HG03469 (cell line): Measurements from ENCODE around the gene FAM72D.
"Not testable (repeated sequence)": the region's sequence is repeated elsewhere in the genome, so short reads cannot be mapped to it uniquely, and the experiment has no call there.

ENCODE experiments used
- ATAC-seq: cut with Tn5 transposase; IDR thresholded peaks from one replicate; pipeline ENCODE4 v1.9.1; 2021; ENCODE audit warnings: mild to moderate bottlenecking, moderate library complexity, moderate number of reproducible peaks; ENCODE audit not compliant: unreplicated experiment

FAM72D gene

DNA sequence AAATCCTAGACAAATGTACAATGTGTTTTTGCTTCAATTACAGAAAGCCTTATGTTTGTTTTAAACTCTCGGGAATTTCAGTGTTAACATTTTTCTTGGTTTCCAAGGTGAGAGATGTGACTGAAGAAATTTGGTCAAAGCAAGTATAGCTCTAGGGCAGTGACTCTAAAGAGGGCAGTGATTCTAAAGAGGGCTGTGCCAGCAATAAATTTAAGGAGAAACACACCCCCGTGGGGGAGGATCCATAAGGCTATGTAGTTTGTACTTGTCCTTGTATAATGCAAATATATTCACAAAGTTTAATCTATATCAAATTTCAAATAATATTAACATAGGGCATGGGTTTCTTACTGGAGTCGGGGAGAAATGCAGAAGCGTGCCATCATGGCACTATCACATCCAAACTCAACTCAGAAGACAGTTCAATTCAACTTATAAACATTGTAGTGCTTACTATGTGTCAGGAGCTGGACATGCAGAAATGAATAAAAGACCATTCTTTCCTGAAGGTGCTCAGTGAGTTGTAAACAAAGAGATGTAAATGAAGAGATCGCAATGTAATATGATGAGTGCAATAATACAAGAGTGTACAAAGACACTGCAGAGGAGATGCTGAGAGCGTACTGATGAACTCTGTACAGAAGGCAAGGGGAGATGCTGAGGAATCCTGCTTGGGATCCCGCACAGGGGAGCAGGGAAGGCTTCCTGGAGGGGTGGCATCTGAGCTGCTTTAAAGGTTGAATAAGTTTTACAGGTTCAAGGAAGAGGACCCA, 13.1 kb upstream of the FAM72D start:
- not testable (repeated sequence) for ATAC-seq

DNA sequence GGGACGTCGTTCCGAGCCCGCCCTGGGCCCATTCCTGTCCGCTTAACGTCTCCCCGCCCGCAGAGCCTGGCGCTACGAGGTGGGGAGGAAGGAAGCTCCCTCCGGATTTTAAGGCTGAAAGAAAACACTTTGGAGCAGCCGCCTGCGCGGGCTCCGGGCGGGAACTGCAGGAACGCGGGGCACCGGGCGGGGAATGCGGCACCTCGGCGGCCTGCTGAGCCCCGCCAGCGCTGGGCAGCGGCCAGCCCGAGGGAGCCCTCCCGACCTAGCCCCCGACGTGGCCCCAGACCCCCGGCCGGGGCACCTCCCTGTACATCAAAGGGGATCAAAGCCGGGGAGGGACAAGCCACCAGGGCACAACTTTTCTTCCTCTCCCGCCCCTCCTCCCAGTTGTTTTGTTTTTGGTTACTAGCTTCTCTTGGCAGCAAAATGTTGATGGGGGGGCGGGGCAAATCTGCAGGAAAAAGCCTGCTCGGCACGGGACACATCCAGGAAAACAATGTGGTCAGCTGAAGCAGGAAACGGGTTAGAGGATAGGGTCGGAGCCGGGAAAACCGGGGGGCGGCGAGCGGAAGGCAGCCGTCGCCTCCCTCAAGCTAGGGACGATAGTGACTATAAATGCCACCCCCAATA, 2.1 kb upstream of the FAM72D start:
- not testable (repeated sequence) for ATAC-seq

DNA sequence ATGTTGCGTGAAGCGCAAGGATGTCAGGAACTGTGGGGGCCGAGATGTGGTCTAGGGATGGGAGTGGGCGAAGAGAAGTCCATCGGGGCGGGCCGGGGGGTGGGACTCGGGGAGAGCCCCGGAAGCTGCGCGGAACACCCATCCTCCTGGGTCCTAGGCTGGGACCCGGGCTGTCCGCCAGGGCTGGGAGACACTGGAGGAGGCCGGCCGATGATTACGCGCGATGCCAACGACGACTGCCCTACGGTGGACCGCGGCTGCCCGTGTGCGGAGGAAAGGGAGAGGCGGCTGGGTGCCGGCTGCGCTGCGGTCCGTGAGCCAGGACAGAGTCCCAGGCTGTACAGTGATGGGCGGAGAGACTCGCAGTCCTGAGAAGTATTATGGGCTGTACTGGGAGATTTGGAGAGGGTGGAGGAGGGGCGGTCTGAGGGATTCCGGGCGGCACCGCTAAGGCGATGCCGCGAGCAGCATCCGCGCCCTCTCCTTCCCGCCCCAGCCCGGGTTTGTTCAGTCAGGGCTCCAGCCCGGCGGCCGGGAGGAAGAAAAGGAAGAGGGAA, 1.0 kb upstream of the FAM72D start:
- not testable (repeated sequence) for ATAC-seq

DNA sequence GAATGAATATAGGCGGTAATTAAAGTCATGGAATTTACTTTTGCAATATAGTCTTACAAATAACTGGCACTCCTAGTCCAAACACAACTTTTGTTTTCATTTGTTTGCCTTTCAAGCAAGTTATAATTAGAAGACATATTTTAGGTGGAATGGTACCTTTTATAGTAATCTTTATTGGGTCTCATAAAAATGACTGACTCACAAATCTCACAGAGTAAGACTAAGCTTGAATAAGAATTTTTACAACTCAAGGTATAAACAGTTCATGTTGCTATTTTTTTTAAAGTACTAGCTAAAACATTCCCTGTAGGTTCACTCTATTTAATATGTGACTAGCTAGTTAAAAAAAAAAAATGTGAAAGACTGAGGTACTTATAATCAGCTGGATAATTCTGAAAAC, 6.0 kb downstream of the FAM72D start:
- not testable (repeated sequence) for ATAC-seq

DNA sequence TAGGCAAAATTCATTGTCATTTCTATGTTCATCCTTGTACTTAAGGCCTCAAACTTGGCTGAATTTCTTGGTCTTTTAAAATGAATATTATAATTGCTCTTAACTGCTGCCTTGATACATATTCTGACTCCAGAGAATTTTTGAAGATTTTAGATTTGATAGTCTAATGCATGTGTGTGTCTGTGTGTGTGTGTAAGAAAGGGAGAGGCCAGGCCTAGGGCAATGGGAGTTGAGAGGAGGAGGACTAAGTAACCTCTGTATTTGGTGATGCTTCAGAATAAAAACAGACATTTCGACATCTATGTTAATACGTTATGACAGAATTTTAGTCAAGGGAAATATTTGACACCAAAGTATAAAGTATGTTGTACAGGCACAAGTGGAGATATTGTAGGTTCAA, 7.5 kb downstream of the FAM72D start:
- ATAC-seq, result not testable (repeated sequence)

DNA sequence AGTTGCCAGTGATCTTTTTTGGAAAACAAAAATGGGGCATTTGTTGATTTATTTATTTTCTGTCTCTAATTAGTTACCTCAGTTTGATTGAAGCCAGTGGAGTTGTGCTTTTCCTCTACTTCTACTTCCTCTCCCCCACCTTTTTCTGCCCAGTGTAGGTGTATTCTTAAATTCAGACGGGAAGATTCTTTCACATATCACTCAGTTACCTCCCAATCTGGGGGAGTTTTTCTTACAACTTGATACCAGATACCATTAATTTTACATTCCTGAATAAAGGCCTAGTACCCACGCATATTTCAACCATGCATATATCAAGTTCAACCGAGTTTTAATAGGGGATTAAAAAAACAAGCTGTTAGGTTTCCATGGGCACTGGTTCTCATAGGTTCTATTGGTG, 15.9 kb downstream of the FAM72D start:
- ATAC-seq, result not testable (repeated sequence)

DNA sequence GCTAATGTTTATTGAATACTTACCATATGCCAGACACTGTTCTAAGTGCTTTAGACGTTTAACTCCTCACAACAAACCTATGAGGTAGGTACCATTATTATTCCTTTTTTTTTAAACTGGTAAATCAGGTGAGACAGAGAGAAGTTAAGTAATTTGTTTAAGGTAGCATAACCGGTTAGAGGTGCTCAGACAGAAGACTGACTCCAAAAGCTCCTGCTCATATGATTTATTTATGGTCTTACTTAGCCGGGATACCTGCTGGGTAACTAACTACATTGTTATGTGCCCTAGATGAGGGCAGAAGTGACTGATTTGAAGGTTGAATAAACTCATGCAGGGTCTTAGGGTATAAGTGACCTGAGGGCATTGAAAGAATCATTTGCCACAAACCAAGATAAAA, 16.9 kb downstream of the FAM72D start:
- not testable (repeated sequence) for ATAC-seq

DNA sequence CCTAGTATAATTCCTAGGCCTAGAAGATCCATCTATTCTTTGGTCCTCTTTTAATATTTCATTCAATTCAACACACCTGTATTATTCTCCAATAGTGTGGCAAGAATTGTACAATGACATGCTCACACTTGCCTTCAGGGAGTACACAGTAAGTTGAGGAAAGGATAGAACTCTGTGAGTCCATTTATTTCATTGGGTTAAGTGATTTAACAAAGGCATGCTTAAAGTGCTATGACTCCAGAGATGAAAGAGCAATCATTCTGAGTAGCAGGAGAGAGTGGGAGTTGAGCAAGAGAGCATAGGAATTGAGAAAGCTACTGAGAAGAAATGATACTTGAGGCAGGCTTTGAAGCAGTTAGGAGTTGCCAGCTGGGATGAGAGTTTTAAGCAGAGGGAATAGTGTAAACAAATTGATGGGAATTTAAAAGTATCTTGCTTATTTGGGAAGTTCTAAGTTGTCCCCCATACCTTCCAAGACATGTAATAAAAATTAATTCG, 18.8 kb downstream of the FAM72D start:
- ATAC-seq, result not testable (repeated sequence)

DNA sequence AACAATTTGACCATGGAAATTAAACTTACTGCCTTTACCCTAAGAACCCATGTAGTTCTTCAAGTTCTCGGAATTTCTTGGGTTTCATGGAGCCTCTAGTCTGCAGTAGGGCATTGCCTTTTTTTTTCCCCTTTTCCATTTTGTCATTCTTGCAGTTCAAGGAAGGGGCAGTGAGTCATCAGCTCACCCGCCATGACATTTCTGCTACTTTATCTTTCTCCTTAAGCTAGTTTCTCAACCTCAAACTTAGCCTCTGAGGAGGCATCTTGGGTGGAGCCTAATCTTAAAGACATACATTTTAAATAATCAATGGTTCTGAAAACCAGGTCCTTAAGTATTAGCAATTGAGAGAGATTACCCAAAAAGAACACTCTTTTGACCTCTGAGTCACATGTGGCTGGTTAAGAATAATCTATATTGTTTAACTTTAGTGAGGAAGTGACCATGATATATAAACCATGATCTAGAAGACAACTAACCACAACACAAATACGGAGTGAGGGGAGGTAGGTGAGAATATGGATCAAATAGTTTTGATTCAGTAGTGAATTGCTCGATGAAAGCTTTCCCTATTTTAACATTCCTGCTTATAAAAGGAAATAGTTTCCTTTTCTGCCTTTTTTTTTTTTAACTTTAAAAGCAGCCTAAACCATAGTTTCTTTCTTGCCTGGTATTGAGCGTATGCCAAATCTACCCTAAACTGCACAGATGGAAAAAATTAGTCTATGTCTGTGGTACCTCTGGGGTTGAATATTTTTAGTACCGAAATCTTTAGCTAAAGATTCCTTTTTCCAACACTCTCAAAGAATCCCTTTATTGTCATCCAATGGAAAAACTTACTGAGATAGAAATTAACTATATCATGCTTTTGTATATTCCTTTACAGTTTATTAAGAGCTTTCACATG, 20.1 kb downstream of the FAM72D start:
- not testable (repeated sequence) for ATAC-seq

DNA sequence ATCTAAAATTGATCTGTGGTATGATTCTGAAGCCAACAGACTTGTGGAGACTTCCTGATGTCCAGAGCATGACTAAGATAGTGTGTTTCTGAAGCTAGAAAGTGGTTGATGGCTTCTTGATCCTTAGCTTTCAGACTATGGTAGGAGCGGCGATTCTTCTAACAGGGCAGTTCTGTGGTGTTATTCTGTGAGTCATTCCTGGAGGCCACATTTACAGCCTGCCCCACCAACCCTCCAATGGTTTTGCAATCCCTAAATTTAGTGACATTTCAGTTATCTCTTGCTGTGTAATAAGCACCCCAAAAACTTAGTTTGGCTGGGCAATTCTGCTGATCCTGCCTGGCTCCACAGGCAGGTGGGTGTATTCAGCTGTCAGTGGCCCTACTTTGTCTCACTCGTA, 24.1 kb downstream of the FAM72D start:
- ATAC-seq, result not testable (repeated sequence)

DNA sequence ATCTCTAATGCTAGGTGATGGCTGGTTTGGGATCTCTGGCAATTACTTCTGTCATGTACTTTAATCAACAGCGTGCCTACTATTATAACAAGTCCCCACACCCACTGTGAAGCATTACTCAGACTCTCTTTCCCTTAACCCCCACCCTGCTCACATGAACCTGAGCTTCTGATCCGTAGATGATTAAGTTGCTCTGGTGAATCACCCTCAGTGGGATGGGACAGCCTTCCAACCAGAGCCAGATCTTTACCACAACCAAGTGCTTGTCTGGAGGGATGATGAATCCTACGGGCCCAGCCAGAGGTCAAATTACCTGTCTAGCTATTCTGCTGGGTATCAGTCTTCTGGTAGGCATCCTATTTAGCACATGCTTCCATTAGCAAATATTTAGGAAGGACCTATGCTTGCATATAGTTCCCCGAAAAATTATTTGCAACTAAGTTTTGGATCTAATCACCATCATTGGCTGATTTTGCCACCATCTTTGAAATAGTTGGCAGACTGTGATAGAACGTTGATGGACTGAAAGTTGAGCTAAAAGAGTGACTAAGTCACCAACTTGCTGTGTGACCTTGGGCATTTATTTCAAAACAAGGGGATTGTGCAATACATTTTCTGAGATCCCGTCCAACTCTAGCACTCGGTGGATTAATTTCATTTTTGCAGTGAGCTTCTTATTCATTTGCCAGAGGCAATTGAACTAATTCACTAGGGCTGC, 26.7 kb downstream of the FAM72D start:
- not testable (repeated sequence) for ATAC-seq

DNA sequence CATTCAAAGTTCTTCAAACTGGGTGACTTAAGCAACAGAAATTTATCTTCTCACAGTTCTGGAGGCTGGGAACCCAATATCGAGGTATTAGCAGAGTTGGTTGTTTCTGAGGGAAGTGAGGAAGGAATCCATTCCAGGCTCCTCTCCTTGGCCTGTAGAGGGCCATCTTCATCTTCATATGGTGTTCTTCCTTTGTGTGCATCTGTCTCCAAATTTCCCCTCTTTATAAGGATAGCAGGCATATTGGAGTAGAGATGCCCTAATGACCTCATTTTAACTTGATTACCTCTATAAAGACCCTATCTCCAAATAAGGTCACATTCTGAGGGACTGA, 27.3 kb downstream of the FAM72D start:
- ATAC-seq, result not testable (repeated sequence)

DNA sequence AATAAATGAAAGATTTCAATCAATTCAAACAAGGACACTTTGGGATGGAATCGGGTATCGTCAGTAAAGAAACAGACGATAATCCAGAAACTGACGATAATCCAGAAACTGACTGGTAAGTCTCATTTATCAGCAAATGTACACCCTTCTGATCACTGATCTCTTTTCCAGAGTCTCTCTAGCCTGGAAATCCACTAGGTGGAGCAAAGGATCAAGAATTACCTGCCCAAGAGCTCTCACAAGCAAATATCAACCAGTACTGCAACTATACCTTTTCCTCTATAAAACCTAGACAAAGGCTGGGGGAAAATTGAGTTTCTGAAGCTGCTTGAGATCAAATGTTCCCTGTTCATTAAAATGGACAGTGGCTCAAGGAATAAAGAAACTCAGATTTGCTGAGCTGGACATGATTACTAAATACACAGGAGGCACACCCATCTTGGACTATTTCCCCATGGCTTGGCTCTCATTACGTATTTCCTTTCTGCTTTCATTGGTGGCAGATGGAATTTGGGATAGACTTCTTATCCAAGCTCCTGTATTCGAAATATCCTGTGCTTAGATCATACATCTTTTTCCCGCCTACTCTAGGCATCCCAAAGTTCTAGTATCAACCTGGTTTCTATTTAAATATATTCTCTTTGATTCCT, 28.3 kb downstream of the FAM72D start:
- ATAC-seq, result not testable (repeated sequence)

DNA sequence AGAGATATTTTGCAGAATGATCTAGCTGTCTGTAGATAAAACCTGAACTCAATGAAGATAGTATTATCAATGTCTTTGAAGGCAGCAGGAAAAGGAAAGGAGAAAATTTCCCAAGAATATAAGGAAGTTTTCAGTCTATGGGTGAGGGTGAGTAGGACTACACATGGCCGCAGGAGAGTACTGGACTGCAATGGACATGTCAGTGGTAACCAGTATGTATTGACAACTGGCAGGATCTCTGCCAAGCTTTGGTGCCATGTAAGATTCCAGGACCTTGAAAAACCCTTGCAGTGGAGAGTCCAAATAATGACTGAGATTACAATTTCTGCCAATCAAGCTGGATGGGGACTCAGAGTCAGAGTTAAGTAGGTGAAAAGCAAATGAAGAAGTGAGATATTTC, 29.3 kb downstream of the FAM72D start:
- not testable (repeated sequence) for ATAC-seq

DNA sequence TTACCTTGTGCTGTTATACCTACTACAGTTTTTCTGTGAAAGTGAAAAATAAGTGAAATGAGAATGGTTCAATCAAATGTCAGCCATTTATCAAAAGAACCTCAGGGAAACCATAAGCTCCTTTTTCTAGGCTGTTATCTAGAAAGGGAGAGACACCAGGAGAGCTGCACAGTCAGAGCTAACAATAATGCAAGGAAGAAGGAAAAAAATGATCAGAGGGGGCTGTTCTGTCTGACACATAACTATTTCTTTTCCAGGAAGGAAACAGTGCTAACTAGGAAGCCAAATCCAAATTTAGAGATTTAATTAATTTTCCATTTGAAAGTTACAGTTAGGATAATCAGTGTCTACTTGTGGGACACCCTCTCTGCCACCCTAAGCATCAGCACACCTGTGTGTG, 31.4 kb downstream of the FAM72D start:
- not testable (repeated sequence) for ATAC-seq

DNA sequence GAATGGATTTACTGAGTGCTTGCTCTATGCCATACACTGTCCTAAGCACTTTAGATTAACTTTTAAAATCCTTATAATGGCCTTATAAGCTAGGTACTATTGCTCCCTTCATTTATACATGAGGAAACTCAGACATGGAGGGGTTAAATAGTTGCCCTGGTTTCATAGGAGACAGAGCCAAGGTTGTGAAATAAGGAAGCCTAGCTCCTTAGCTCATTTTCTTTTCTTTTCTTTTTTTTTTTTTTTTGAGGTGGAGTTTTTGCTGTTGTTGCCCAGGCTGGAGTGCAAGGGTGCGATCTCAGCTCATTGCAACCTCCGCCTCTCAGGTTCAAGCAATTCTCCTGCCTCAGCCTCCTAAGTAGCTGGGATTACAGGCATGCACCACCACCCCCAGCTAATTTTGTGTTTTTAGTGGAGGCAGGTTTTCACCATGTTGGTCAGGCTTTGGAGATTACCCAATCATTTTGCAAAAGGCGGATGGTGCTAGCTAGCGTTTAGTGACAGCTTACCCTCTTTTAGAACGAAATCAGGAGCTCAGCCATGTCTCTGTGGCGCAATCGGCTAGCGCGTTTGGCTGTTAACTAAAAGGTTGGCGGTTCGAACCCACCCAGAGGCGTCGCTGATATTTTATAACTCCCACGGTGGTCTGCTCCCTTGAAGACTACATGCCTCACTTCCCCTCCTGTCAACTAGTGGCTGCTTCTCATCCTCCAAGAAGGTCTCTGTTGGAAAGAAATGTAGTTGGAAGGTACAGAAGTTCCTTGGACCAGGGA, 33.1 kb downstream of the FAM72D start:
- not testable (repeated sequence) for ATAC-seq

DNA sequence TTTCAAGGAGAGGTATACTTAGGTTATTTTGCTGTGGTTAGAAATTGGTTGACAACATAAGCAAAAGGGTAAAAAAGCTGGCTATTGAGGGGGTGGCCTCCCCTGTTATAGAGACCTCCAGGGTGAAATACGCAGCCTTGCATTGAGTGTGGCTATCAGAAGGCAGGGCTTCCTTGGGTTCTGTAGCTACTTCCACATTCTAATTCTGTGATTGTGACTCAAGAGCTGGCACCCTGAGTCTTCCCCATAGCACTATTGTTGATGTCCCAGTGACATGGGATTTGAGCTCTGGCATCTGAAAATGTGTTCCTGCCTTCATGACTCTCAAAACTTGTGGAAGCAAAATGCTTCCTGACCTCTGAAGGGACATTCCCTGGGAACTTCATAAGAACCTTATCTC, 38.7 kb downstream of the FAM72D start:
- not testable (repeated sequence) for ATAC-seq

DNA sequence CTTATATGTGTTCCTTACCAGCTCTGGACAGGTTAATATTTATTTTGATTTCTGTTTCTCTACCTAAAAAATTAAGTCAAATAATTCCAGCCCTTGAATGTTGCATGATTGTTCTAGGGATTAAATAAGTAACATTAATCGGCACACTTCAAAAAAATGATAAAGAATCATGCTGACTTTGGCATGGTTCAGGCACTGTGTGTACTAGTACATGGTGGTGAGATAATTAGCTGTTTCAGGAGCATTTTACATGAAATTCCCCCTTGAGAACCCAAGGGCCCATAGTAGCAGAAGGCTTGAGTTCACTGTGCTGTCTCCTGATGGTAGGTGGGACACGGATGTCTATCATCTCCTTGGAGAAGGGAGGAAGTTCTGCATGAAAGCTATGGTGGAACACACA, 44.8 kb downstream of the FAM72D start:
- ATAC-seq, result not testable (repeated sequence)
